Mammary microvascular endothelial cell (primary cell): ENCODE results near the gene RGS9BP. TPM values are rescaled to one million over a fixed set of nuclear protein-coding genes. Genes with fewer than 3 reads are reported as not detected.

ENCODE experiments used
- total RNA-seq: library from RNA; depleted of rRNA; stranded (reverse); fragments of >200 nt; gene quantifications from 2 replicates; pipeline ENCODE4 v1.2.3, GENCODE V29; 2015

RGS9BP gene
- total RNA-seq, result 0.07 and 0.20 TPM in 2 replicates

GRCh38 chr19:32675720-32676185 is at the start of gene RGS9BP:
Gene RGS9BP (plus strand): TSS chr19:32675848. CDS start chr19:32676264, 416 bp downstream.

GRCh38 chr19:32674931-32675719 is 523 bp upstream of the RGS9BP start, which contains the start of gene ANKRD27:
Gene ANKRD27 (minus strand): TSS chr19:32675180. CDS start chr19:32659015, 16,165 bp downstream.

GRCh38 chr19:32691291-32691951 is 15.8 kb downstream of the RGS9BP start, which contains the start of gene NUDT19:
Gene NUDT19 (plus strand): TSS chr19:32691821. CDS start chr19:32691961, 140 bp downstream.

GRCh38 chr19:32719611-32720059 is 44.0 kb downstream of the RGS9BP start, which contains the start of gene TDRD12:
Gene TDRD12 (plus strand): TSS chr19:32719767. CDS start chr19:32720073, 306 bp downstream.

Other genes with a start within 250 kb of the RGS9BP start
- gene PDCD5, start 94.7 kb upstream of the RGS9BP start, total RNA-seq, result 207 and 280 TPM in 2 replicates
- gene ANKRD27, start 668 bp upstream of the RGS9BP start, total RNA-seq, result 28.6 and 29.4 TPM in 2 replicates
- gene NUDT19, start 16.0 kb downstream of the RGS9BP start, total RNA-seq, result 15.5 and 18.7 TPM in 2 replicates
- gene TDRD12, start 43.9 kb downstream of the RGS9BP start, total RNA-seq, result 0.60 and 0.79 TPM in 2 replicates
- not detected in 2 replicates for gene SLC7A9, start 193.9 kb downstream of the RGS9BP start, total RNA-seq